Mesenchymal stem cell (in vitro differentiated cells and primary cell): ENCODE data around the gene SNX20.

Source experiments
- DNase-seq: peaks from one replicate; pipeline ENCODE4 v3.0.0-alpha.2; 2013
- H2AFZ ChIP-seq: one replicate; pipeline ENCODE4 v1.6.1; 2013; ENCODE audit warnings: low read depth, mild to moderate bottlenecking, control low read depth, inconsistent platforms, low read length, moderate library complexity
- H2AK5ac ChIP-seq: 2 replicates; pipeline ENCODE4 v1.6.1; 2013; ENCODE audit warnings: low read length, moderate library complexity, mild to moderate bottlenecking, inconsistent platforms; ENCODE audit not compliant: severe bottlenecking
- H2BK120ac ChIP-seq: one replicate; pipeline ENCODE4 v1.6.1; 2013; ENCODE audit warnings: low read depth, mild to moderate bottlenecking, inconsistent platforms, low read length, moderate library complexity
- H2BK12ac ChIP-seq, 2 experiments: one replicate each; pipeline ENCODE4 v1.6.1; 2013; ENCODE audit warnings: inconsistent platforms in 2 of 2, low read length in 2 of 2, mild to moderate bottlenecking in 2 of 2, moderate library complexity in 2 of 2, control low read depth in 1 of 2
- H2BK15ac ChIP-seq: one replicate; pipeline ENCODE4 v1.6.1; 2013; ENCODE audit warnings: mild to moderate bottlenecking, low read depth, inconsistent platforms; ENCODE audit not compliant: poor library complexity, severe bottlenecking
- H2BK5ac ChIP-seq: 2 replicates; pipeline ENCODE4 v1.6.1; 2013; ENCODE audit warnings: low read depth, mild to moderate bottlenecking, low read length, control low read depth, inconsistent platforms; ENCODE audit not compliant: poor library complexity, severe bottlenecking
- H3K14ac ChIP-seq, 2 experiments: one replicate each; pipeline ENCODE4 v1.6.1; 2013; ENCODE audit warnings: inconsistent platforms in 2 of 2, low read length in 2 of 2, control low read depth in 1 of 2, mild to moderate bottlenecking in 1 of 2, moderate library complexity in 1 of 2
- H3K18ac ChIP-seq, 2 experiments: one replicate each; pipeline ENCODE4 v1.6.1; 2013; ENCODE audit warnings: inconsistent platforms in 2 of 2, low read length in 2 of 2, control low read depth in 1 of 2, low read depth in 1 of 2, mild to moderate bottlenecking in 1 of 2
- H3K23ac ChIP-seq, 2 experiments: one replicate each; pipeline ENCODE4 v1.6.1; 2013; ENCODE audit warnings: inconsistent platforms in 2 of 2, low read length in 2 of 2, mild to moderate bottlenecking in 2 of 2, moderate library complexity in 2 of 2, control low read depth in 1 of 2
- H3K27ac ChIP-seq: 2 replicates; pipeline ENCODE4 v1.5.1; 2013; ENCODE audit warnings: mild to moderate bottlenecking, moderate library complexity, low read length, control low read depth, inconsistent platforms; ENCODE audit not compliant: poor library complexity, severe bottlenecking
- H3K27me3 ChIP-seq, 2 experiments: 2 replicates each; pipeline versions ENCODE4 v1.6.1 to v1.7.0; 2013; ENCODE audit warnings: low read length in 2 of 2, mild to moderate bottlenecking in 2 of 2, moderate library complexity in 2 of 2, control low read depth in 1 of 2, inconsistent platforms in 1 of 2; ENCODE audit not compliant: control insufficient read depth in 1 of 2, insufficient read depth in 1 of 2
- H3K36me3 ChIP-seq, 2 experiments: 2 replicates each; pipeline versions ENCODE4 v1.6.1 to v1.7.0; 2013; ENCODE audit warnings: low read length in 2 of 2, control low read depth in 1 of 2, inconsistent platforms in 1 of 2, low read depth in 1 of 2, mild to moderate bottlenecking in 1 of 2; ENCODE audit not compliant: insufficient read depth in 2 of 2, control insufficient read depth in 1 of 2
- H3K4ac ChIP-seq, 2 experiments: one replicate each; pipeline ENCODE4 v1.6.1; 2013; ENCODE audit warnings: inconsistent platforms in 2 of 2, low read length in 2 of 2, mild to moderate bottlenecking in 2 of 2, moderate library complexity in 2 of 2, control low read depth in 1 of 2, low read depth in 1 of 2
- H3K4me1 ChIP-seq: 2 replicates; pipeline ENCODE4 v1.6.1; 2013; ENCODE audit warnings: low read depth, low read length, control low read depth; ENCODE audit not compliant: control insufficient read depth, insufficient read depth
- H3K4me2 ChIP-seq: 2 replicates; pipeline ENCODE4 v1.6.1; 2013; ENCODE audit warnings: low read length, mild to moderate bottlenecking, inconsistent platforms; ENCODE audit not compliant: poor library complexity, severe bottlenecking
- H3K4me3 ChIP-seq, 2 experiments: 2 replicates each; pipeline versions ENCODE4 v1.5.1 to v1.7.0; 2013; ENCODE audit warnings: low read length in 2 of 2, mild to moderate bottlenecking in 2 of 2, control low read depth in 1 of 2, low read depth in 1 of 2; ENCODE audit not compliant: insufficient read depth in 1 of 2
- H3K79me1 ChIP-seq: replicated peaks from 2 replicates; pipeline ENCODE4 v1.6.1; 2013; ENCODE audit warnings: mild to moderate bottlenecking, control low read depth, low read length, inconsistent platforms; ENCODE audit not compliant: poor library complexity, severe bottlenecking
- H3K9ac ChIP-seq: 2 replicates; pipeline ENCODE4 v1.7.0; 2013; ENCODE audit warnings: mild to moderate bottlenecking, low read length, moderate library complexity
- H3K9me3 ChIP-seq: 2 replicates; pipeline ENCODE4 v1.7.0; 2013; ENCODE audit warnings: mild to moderate bottlenecking, low read length; ENCODE audit not compliant: control insufficient read depth
- H4K8ac ChIP-seq: one replicate; pipeline ENCODE4 v1.6.1; 2013; ENCODE audit warnings: inconsistent platforms, mild to moderate bottlenecking, low read length, moderate library complexity
- H4K91ac ChIP-seq: one replicate; pipeline ENCODE4 v1.6.1; 2013; ENCODE audit warnings: mild to moderate bottlenecking, low read length, inconsistent platforms
- WGBS: methylation state at CpG from one replicate; pipeline ENCODE4 v1.1.7; 2013; ENCODE audit warnings: mixed read lengths; 5-methylcytosine and 5-hydroxymethylcytosine counted together

SNX20 gene

GRCh38 chr16:50697421-50697715 is 16.3 kb upstream of the SNX20 start:
- Histone ChIP-seq H4K8ac (no peak overlapping the region), H3K9ac (peak overlapping the region; percentile 79), H2BK120ac (no peak overlapping the region), H3K23ac (no peak overlapping the region), H3K4me3 (peak overlapping the region in 1 of 2 experiments; percentile 70), H4K91ac (no peak overlapping the region), H3K4me1 (peaks cover 18% of the 10 kb centered on the region), H2AK5ac (no peak overlapping the region), H3K4ac (no peak overlapping the region), H3K9me3 (no peaks in the 10 kb centered on the region), H3K36me3 (no peaks in the 10 kb centered on the region), H3K27ac (no peak overlapping the region), H3K14ac (no peak overlapping the region), H2AFZ (no peak overlapping the region), H2BK12ac (no peak overlapping the region), H3K18ac (no peak overlapping the region), H2BK15ac (no peak overlapping the region), H3K27me3 (peaks cover 22 to 26% of the 10 kb centered on the region in 2 experiments), H2BK5ac (no peak overlapping the region), H3K79me1 (no peaks in the 10 kb centered on the region), H3K4me2 (no peak overlapping the region)
- WGBS: 88% methylated on average over 5 of the region's 5 CpGs
- DNase-seq: no peak

- Histone ChIP-seq H3K79me1 (no peaks in the 10 kb centered on the region), H3K18ac (no peak overlapping the region), H3K4me3 (no peak overlapping the region), H3K14ac (no peak overlapping the region), H2BK120ac (no peak overlapping the region), H4K91ac (no peak overlapping the region), H3K27ac (no peak overlapping the region), H3K4me1 (peaks cover 18% of the 10 kb centered on the region), H3K9ac (no peak overlapping the region), H3K36me3 (no peaks in the 10 kb centered on the region), H2BK5ac (no peak overlapping the region), H4K8ac (no peak overlapping the region), H2BK15ac (no peak overlapping the region), H3K27me3 (peaks cover 24 to 27% of the 10 kb centered on the region in 2 experiments), H3K23ac (no peak overlapping the region), H2AK5ac (no peak overlapping the region), H2AFZ (no peak overlapping the region), H3K4me2 (no peak overlapping the region), H2BK12ac (no peak overlapping the region), H3K4ac (no peak overlapping the region), H3K9me3 (no peaks in the 10 kb centered on the region)
- peak; percentile 6 for DNase-seq
- WGBS: 75% methylated on average over 15 of the region's 15 CpGs
Observed at GRCh38 chr16:50696575-50697420, 15.7 kb upstream of the SNX20 start.

GRCh38 chr16:50696126-50696525 is 15.0 kb upstream of the SNX20 start:
- no peak overlapping the region for H2BK5ac ChIP-seq
- peaks cover 18% of the 10 kb centered on the region for H3K4me1 ChIP-seq
- no peak overlapping the region for H3K4ac ChIP-seq
- 43% methylated on average over 5 of the region's 5 CpGs for WGBS
- no peak overlapping the region for H2AFZ ChIP-seq
- H3K36me3 ChIP-seq: no peaks in the 10 kb centered on the region
- no peak overlapping the region for H4K91ac ChIP-seq
- H3K9me3 ChIP-seq: no peaks in the 10 kb centered on the region
- H3K18ac ChIP-seq: no peak overlapping the region
- H3K27me3 ChIP-seq: peaks cover 26 to 27% of the 10 kb centered on the region in 2 experiments
- DNase-seq: no peak
- no peak overlapping the region for H2BK120ac ChIP-seq
- H3K9ac ChIP-seq: no peak overlapping the region
- no peak overlapping the region for H3K14ac ChIP-seq
- H4K8ac ChIP-seq: no peak overlapping the region
- H3K4me3 ChIP-seq: no peak overlapping the region
- H3K79me1 ChIP-seq: no peaks in the 10 kb centered on the region
- H2BK15ac ChIP-seq: no peak overlapping the region
- no peak overlapping the region for H3K27ac ChIP-seq
- H2BK12ac ChIP-seq: no peak overlapping the region
- H3K4me2 ChIP-seq: no peak overlapping the region
- no peak overlapping the region for H3K23ac ChIP-seq
- H2AK5ac ChIP-seq: no peak overlapping the region

GRCh38 chr16:50695017-50696000 is 14.2 kb upstream of the SNX20 start:
- no peak for DNase-seq
- WGBS: 79% methylated on average over 9 of the region's 9 CpGs

More at GRCh38 chr16:50695017-50696000, 14.2 kb upstream of the SNX20 start:
- no peak overlapping the region for H2BK120ac ChIP-seq
- no peaks in the 10 kb centered on the region for H3K9me3 ChIP-seq
- H2BK5ac ChIP-seq: no peak overlapping the region
- no peak overlapping the region for H3K27ac ChIP-seq
- peaks cover 18% of the 10 kb centered on the region for H3K4me1 ChIP-seq
- H3K4me3 ChIP-seq: no peak overlapping the region
- H3K14ac ChIP-seq: no peak overlapping the region
- no peaks in the 10 kb centered on the region for H3K36me3 ChIP-seq
- no peak overlapping the region for H4K91ac ChIP-seq
- H3K4me2 ChIP-seq: no peak overlapping the region
- H3K27me3 ChIP-seq: peaks cover 26 to 27% of the 10 kb centered on the region in 2 experiments
- no peak overlapping the region for H3K9ac ChIP-seq
- no peak overlapping the region for H3K18ac ChIP-seq
- H3K4ac ChIP-seq: no peak overlapping the region
- H2AK5ac ChIP-seq: no peak overlapping the region
- H3K23ac ChIP-seq: no peak overlapping the region
- H2BK12ac ChIP-seq: no peak overlapping the region
- H3K79me1 ChIP-seq: no peaks in the 10 kb centered on the region
- H2AFZ ChIP-seq: no peak overlapping the region
- no peak overlapping the region for H2BK15ac ChIP-seq
- no peak overlapping the region for H4K8ac ChIP-seq
